ENCODE results near the gene TPD52L2.

GRCh38 chr20:63897978-63898561 is 33.0 kb downstream of the TPD52L2 start:
- no peak for TF ChIP-seq GATA2 (IDR thresholded peaks at IDR 0.05; ENCODE audit: low read depth, low read length)
- no peak for TF ChIP-seq GATA3 (IDR thresholded peaks at IDR 0.05; ENCODE audit: low read depth, low read length)

Measured in SH-SY5Y (cell line).